GM23338 (cell line): Measurements from ENCODE around the gene INPP4B. TPM values are rescaled to one million over a fixed set of nuclear protein-coding genes. Genes with fewer than 3 reads are reported as not detected.

Source experiments
- ATAC-seq: fragments of 200-7000 bp; cut with Tn5 transposase; 3 replicates; pipeline ENCODE4 v1.9.1; 2020
- DNase-seq: peaks from one replicate; pipeline ENCODE4 v3.0.0-alpha.2; 2015; ENCODE audit warnings: low spot score
- H2AFZ ChIP-seq: fragments of 200-600 bp; sonication (generic); 2 replicates; pipeline ENCODE4 v1.8.0; 2016; ENCODE audit warnings: antibody characterized with exemption, mild to moderate bottlenecking, moderate library complexity
- H3F3A ChIP-seq: fragments of 200-600 bp; sonication (generic); replicated peaks from 2 replicates; pipeline ENCODE4 v1.8.0; 2017; ENCODE audit warnings: antibody characterized with exemption, mixed run types, low read depth
- H3K27ac ChIP-seq: fragments of 200-600 bp; sonication (generic); 2 replicates; pipeline ENCODE4 v1.6.1; 2016; ENCODE audit warnings: low read depth
- H3K27me3 ChIP-seq: fragments of 200-600 bp; sonication (generic); 2 replicates; pipeline ENCODE4 v1.8.0; 2016; ENCODE audit warnings: mild to moderate bottlenecking, mixed run types, moderate library complexity; ENCODE audit not compliant: insufficient read depth
- H3K36me3 ChIP-seq: fragments of 200-600 bp; sonication (generic); 2 replicates; pipeline ENCODE4 v1.8.0; 2016; ENCODE audit warnings: mild to moderate bottlenecking; ENCODE audit not compliant: insufficient read depth
- H3K4me1 ChIP-seq: fragments of 200-600 bp; sonication (generic); 2 replicates; pipeline ENCODE4 v1.8.0; 2016; ENCODE audit warnings: mild to moderate bottlenecking, moderate library complexity; ENCODE audit not compliant: insufficient read depth
- H3K4me2 ChIP-seq: fragments of 200-600 bp; sonication (generic); 2 replicates; pipeline ENCODE4 v1.7.1; 2017; ENCODE audit warnings: mixed run types
- H3K4me3 ChIP-seq: fragments of 200-600 bp; sonication (generic); 2 replicates; pipeline ENCODE4 v1.6.1; 2016; ENCODE audit warnings: mixed run types
- H3K79me2 ChIP-seq: fragments of 200-600 bp; sonication (generic); replicated peaks from 2 replicates; pipeline ENCODE4 v1.8.0; 2017; ENCODE audit warnings: mild to moderate bottlenecking; ENCODE audit not compliant: insufficient read depth
- H3K9me2 ChIP-seq: fragments of 200-600 bp; sonication (generic); 2 replicates; pipeline ENCODE4 v1.8.0; 2017; ENCODE audit not compliant: insufficient read depth
- H4K20me1 ChIP-seq: fragments of 200-600 bp; sonication (generic); replicated peaks from 2 replicates; pipeline ENCODE4 v1.8.0; 2017; ENCODE audit warnings: mild to moderate bottlenecking; ENCODE audit not compliant: insufficient read depth
- H3K27ac Mint-ChIP-seq: 2 replicates; pipeline ENCODE4 v1.8.0; 2020; ENCODE audit warnings: inconsistent platforms, mild to moderate bottlenecking, moderate library complexity, mixed read lengths
- H3K27me3 Mint-ChIP-seq: 3 replicates; pipeline ENCODE4 v1.8.0; 2022; ENCODE audit warnings: low read depth, mild to moderate bottlenecking, moderate library complexity, mixed read lengths, inconsistent platforms; ENCODE audit not compliant: insufficient read depth, poor library complexity
- H3K36me3 Mint-ChIP-seq: 3 replicates; pipeline ENCODE4 v1.8.0; 2021; ENCODE audit warnings: low read depth, mild to moderate bottlenecking, inconsistent platforms, moderate library complexity, mixed read lengths
- H3K4me1 Mint-ChIP-seq: 3 replicates; pipeline ENCODE4 v1.8.0; 2020; ENCODE audit warnings: mild to moderate bottlenecking, inconsistent platforms, mixed read lengths
- H3K4me3 Mint-ChIP-seq: 3 replicates; pipeline ENCODE4 v1.8.0; 2021; ENCODE audit warnings: moderate library complexity, mild to moderate bottlenecking, inconsistent platforms, mixed read lengths
- H3K9me3 Mint-ChIP-seq: 3 replicates; pipeline ENCODE4 v1.8.0; 2020; ENCODE audit warnings: moderate library complexity, mild to moderate bottlenecking, inconsistent platforms, mixed read lengths
- CREB1 ChIP-seq: fragments of 250-450 bp; sonication (Bioruptor Pico); IDR thresholded peaks from 2 replicates; pipeline ENCODE4 v1.5.0; 2020; ENCODE audit warnings: low read depth, mild to moderate bottlenecking, moderate library complexity
- CTCF ChIP-seq, 2 experiments: fragments of 200-600 bp in 1 of 2; sonication (generic) in 1 of 2; conservative IDR thresholded peaks; 2 replicates each; pipeline versions ENCODE4 v1.5.1 to v1.6.1; 2016 to 2017; ENCODE audit warnings: antibody characterized with exemption in 2 of 2, low read depth in 2 of 2, mild to moderate bottlenecking in 2 of 2, moderate library complexity in 1 of 2
- ETS1 ChIP-seq: IDR thresholded peaks from 2 replicates; pipeline ENCODE4 v1.6.1; 2016; ENCODE audit warnings: antibody characterized with exemption
- EZH2 ChIP-seq: fragments of 200-600 bp; sonication (generic); IDR thresholded peaks from one replicate; pipeline ENCODE4 v1.8.0; 2017; ENCODE audit warnings: antibody characterized with exemption, mild to moderate bottlenecking, low read depth; ENCODE audit not compliant: unreplicated experiment
- EZH2phosphoT487 ChIP-seq: fragments of 200-600 bp; sonication (generic); IDR thresholded peaks from one replicate; pipeline ENCODE4 v1.8.1; 2018; ENCODE audit warnings: antibody characterized with exemption; ENCODE audit not compliant: unreplicated experiment
- JUNB ChIP-seq: IDR thresholded peaks from one replicate; pipeline ENCODE4 v1.6.1; 2016; ENCODE audit warnings: antibody characterized with exemption; ENCODE audit not compliant: unreplicated experiment
- NANOG ChIP-seq: IDR thresholded peaks from 2 replicates; pipeline ENCODE4 v1.6.1; 2016; ENCODE audit warnings: antibody characterized with exemption, borderline replicate concordance
- POLR2AphosphoS5 ChIP-seq: IDR thresholded peaks from 2 replicates; pipeline ENCODE4 v1.6.1; 2016; ENCODE audit warnings: antibody characterized with exemption, low read depth
- REST ChIP-seq: IDR thresholded peaks from one replicate; pipeline ENCODE4 v1.6.1; 2018; ENCODE audit warnings: antibody characterized with exemption; ENCODE audit not compliant: unreplicated experiment
- STAT1 ChIP-seq: IDR thresholded peaks from one replicate; pipeline ENCODE4 v1.6.1; 2016; ENCODE audit warnings: antibody characterized with exemption; ENCODE audit not compliant: unreplicated experiment
- ZNF114 ChIP-seq: fragments of 250-450 bp; sonication (Bioruptor Pico); IDR thresholded peaks from 2 replicates; pipeline ENCODE4 v1.5.0; 2020; ENCODE audit warnings: mild to moderate bottlenecking, moderate library complexity
- ZNF331 ChIP-seq: fragments of 250-450 bp; sonication (Bioruptor Pico); IDR thresholded peaks from 2 replicates; pipeline ENCODE4 v1.5.0; 2020; ENCODE audit warnings: low read depth, mild to moderate bottlenecking, moderate library complexity
- ZNF462 ChIP-seq: fragments of 250-450 bp; sonication (Bioruptor Pico); IDR thresholded peaks from 2 replicates; pipeline ENCODE4 v1.5.0; 2020; ENCODE audit warnings: mild to moderate bottlenecking, moderate library complexity
- polyA plus RNA-seq: library from polyadenylated mRNA; unstranded; fragments of >200 nt; fragmentation: Nextera tagmentation; extraction: Ambion mirVana; gene quantifications from 2 replicates; pipeline ENCODE4 v1.2.1, GENCODE V29; 2016
- total RNA-seq: library from RNA; depleted of rRNA; stranded (reverse); fragments of >200 nt; shearing (Covaris generic); gene quantifications from 2 replicates; pipeline ENCODE4 v1.2.3, GENCODE V29; 2014

Gene INPP4B
- total and polyA plus RNA-seq, 2 experiments from 2014 or later: 0.11 to 0.14 TPM

- no peak overlapping the region for H2AFZ ChIP-seq
- no peaks in the 10 kb centered on the region for H3K36me3 Mint-ChIP-seq
- TF ChIP-seq CREB1: no peak
- TF ChIP-seq ZNF462 (CRISPR knock-in tag): no peak
- TF ChIP-seq ZNF331 (CRISPR knock-in tag): no peak
- TF ChIP-seq REST: no peak
- no peak for TF ChIP-seq EZH2phosphoT487
- no peak for TF ChIP-seq ZNF114
- TF ChIP-seq STAT1: no peak
- TF ChIP-seq NANOG: no peak
- TF ChIP-seq POLR2AphosphoS5: no peak
- TF ChIP-seq CTCF (conservative IDR thresholded peaks at IDR 0.05; ENCODE audit: low read depth in 2 of 2): no peak
- TF ChIP-seq EZH2: no peak
- TF ChIP-seq ETS1: no peak
- TF ChIP-seq JUNB: no peak
- H3K36me3 ChIP-seq: no peaks in the 10 kb centered on the region
- H3K27ac ChIP-seq: no peak overlapping the region
- no peak overlapping the region for H3K4me3 Mint-ChIP-seq
- H4K20me1 ChIP-seq: no peaks in the 10 kb centered on the region
- H3K9me3 Mint-ChIP-seq: no peaks in the 10 kb centered on the region
- no peak overlapping the region for H3K4me3 ChIP-seq
- peaks cover 33% of the 10 kb centered on the region for H3K4me1 Mint-ChIP-seq
- H3K27me3 ChIP-seq: no peaks in the 10 kb centered on the region
- H3K4me2 ChIP-seq: no peak overlapping the region
- H3K9me2 ChIP-seq: 0 out of 2 replicates have a peak, but pooled peaks cover 4% of the 10 kb centered on the region
- H3K4me1 ChIP-seq: peaks cover 23% of the 10 kb centered on the region
- no peak overlapping the region for H3K27ac Mint-ChIP-seq
- ATAC-seq: no peak
- no peak for DNase-seq
- H3K79me2 ChIP-seq: no peaks in the 10 kb centered on the region
- no peaks in the 10 kb centered on the region for H3K27me3 Mint-ChIP-seq
- no peaks in the 10 kb centered on the region for H3F3A ChIP-seq
Measured at GRCh38 chr4:142365391-142365790, 480.7 kb downstream of the INPP4B start.
